GM18873 (cell line): ENCODE results near the gene TULP1.

Source experiments
- ATAC-seq: cut with Tn5 transposase; IDR thresholded peaks from one replicate; pipeline ENCODE4 v1.9.1; 2021; ENCODE audit warnings: mild to moderate bottlenecking, moderate library complexity, moderate number of reproducible peaks; ENCODE audit not compliant: unreplicated experiment, low FRiP score

TULP1 gene

DNA sequence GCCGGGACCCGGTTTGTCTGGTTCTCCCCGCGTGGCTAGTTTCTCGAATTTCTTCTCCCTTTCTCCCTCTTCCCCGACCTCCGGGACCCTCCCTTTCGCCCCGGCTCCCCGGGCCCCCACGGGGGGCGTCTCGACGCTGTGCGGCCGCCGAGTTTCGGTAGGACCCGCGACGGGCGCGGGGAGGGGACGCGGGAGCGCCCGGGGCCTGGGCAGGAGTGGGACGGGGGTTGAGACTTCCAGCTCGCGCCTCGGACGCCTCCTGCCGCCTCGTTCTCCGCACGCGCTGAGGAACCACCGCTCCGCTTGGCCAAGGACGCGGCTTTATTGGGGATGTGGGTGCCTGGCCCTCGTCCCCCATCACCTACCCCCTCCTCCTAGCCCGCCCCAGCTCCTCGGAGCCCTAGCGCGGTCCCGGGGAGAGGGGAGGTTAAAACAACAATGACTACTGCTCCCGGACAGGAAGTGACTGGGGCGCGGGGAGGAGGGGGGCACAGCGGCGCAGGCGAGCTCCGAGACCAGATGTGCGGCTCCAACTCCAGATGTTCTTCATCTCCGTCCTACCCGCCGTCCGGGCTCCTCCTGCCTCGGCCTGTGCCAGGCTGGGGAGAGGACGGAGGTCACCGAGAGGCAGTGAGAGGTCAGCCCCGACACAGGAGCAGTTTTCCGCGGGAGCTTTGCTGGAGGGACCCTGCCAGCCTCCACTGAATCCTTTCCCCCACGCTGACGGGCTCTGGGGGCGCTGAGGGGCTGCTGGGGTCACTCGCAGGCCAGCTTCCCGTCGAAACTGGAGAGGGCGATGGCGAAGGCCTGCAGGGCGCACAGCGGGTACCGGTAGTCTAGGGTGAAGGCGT lies 14.9 kb downstream of the TULP1 start:
- no peak for ATAC-seq

DNA sequence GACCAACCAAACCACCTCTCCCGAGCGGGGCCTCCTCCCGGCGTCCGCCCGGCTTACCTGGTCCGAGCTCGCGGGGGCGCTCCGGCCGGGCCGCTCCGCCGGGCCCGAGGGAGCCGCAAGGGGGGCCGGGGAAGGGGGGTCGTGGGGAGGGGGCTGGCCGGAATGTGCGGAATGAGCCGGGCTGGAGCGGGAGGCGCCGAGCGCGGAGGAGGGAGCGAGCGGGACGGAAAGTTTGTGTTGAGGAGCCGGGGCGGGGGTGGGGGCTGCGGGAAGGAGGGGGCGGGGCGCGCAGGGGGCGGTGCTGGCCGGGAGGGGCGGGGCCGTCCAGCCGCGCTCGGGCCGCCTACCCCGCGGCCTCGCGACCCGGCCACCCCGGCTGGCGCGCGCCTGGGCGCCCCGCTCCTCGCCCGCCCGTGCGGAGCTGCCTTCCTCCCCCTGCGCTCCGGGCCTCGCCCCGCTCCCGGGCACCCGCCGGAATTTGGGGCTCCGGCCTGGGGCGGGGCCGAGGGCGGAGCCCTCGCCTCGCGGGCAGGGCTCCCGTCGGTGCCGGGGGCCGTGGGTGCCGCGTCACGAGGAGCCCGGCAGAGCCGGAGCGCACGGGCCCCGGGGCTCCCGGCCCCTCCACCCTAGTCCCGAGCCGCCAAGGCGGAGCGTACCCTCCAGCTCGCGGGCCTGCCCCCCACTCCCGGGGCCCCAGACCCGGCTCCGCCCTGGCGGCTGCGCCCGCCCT lies 15.7 kb downstream of the TULP1 start, which contains the start of gene TEAD3:
Gene TEAD3 (minus strand): TSS at position 239 of the 730 bp plus-strand sequence.
- no peak for ATAC-seq

DNA sequence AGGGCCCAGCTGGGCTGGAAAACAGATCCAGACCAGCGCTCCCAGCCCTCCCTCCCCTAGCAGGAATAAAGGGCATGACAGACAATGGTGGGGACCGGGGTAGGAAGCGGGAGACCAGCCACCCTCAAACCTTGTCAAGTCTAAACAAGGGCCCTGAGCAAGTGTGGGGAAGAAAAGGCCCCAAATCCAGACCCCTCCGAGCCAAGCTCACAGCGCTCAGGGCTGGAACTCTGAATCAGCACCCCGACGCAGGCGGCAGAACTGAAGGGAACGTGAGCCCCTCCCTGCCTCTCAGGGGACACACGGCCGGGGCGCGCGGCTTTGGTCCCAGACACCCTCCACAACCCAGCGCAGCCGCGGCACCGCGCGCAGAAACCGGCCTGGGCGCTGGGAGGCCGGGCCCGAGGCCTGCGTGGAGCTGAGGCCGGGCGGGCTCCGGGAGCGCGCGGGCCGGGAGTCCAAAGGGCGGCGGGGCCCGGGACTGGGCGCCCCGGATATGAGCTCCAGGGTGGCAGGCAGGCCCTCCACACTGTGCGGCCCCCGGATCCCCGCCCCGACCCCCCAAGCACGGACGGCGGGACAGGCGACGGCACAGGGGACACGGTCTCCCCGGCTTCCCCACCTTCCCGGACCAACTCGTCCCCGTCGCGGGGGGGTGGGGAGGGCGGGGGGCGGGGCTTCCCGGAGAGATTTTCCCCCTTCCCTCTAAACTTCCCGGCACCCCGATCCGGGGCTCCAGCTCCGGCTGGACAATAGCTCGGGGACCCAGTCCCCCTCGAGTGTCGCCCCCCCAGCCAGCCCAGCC lies 16.5 kb downstream of the TULP1 start:
- ATAC-seq = no peak

DNA sequence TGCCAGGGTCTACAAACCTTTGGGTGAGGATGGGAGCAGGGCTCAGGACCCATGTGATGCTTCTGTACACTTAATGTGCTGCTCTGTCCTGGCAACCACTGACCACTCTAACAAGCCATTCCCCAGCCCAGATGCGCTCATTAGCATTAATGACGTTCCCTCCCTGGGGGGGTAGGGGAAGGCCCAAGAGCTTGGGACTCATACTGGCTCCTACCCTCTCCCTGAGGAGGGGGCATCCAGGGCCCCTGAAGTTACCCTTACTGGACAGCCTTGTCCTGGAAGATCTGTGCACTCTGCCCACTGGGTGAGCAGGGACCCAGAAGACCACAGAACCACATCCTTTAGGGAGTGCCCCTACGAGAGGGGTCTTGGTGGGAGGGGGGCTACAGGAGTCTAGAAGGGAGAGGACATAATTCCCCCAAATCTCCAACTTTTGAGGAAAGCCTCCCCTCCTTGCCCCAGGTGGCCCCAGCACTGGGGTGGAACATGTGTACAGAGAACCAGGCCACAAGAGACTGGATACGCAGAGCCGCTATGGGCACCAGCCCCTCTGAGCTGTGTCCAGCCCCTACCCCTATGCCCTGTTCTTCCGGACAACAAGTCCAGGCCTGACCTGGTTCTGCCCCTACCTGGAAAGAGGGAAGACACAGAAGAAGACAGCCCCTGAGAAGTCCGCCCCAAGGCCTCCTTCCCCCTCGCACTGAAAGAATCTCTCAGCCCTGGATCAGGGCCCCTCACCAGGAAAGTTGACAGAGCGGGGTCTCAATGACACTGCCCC lies 17.2 kb downstream of the TULP1 start:
- ATAC-seq = no peak

DNA sequence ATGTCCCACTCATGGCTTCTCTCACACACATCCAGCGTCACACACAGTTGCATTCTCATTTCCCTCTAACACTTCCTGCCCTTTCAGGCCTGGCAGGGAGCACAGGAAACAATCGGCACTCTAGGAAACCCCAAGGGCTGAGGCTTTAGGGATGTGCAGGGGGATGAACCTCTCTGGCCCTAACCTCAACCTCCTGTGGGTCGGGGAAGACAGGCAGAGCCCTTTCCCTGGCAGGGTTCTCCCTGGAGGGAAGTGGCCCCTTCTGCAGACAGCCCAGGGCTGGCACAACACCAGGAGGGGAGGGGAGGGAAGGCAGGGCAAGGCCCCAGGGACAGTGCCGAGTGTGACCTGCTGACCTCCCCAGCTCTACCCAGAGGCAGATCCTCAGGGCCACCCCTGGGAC lies 18.5 kb downstream of the TULP1 start:
- no peak for ATAC-seq

DNA sequence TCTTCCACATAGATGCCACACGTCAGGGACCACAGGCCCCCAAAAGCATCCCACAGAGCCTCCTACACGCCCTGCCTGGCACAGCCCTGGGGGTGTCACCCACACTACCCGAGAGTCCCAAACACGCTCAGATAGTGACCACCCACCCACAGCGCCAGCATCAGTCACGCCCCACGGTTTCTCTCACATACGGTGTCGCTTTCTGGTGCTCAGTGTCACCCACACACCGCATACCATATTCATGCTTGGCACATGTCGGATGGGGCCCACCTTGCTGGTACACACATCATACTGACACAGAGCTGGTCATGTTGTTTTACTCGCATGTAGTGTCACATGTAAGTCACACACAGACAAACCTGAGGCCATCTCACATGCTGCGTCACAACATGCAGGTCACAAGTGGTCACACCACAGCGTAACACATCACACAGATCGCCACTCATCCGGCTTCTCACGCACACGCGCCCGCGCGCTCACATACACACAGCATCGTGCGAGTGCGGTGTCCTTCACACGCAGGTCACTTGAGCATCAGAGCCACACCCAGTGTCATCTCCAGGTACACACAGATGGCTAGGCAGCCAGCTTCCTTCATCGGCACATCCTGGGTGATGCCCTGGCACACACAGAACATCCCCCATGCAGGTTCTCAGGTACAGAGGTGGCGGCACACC lies 19.3 kb downstream of the TULP1 start:
- ATAC-seq = no peak

DNA sequence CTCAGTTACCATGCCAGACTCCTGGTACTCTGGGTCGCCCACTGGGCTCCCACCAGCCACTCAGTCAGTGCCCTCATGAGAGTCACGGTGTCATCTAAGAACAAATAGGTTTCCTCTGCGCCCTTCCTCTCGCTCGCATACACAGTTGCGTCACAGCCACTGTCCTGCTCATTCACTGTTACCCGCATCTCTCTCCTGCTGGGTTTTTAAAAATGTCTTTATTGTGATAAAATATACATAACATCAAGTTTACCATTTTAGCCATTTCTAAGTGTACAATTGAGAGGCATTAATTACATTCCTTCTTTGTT lies 19.8 kb downstream of the TULP1 start:
- no peak for ATAC-seq

DNA sequence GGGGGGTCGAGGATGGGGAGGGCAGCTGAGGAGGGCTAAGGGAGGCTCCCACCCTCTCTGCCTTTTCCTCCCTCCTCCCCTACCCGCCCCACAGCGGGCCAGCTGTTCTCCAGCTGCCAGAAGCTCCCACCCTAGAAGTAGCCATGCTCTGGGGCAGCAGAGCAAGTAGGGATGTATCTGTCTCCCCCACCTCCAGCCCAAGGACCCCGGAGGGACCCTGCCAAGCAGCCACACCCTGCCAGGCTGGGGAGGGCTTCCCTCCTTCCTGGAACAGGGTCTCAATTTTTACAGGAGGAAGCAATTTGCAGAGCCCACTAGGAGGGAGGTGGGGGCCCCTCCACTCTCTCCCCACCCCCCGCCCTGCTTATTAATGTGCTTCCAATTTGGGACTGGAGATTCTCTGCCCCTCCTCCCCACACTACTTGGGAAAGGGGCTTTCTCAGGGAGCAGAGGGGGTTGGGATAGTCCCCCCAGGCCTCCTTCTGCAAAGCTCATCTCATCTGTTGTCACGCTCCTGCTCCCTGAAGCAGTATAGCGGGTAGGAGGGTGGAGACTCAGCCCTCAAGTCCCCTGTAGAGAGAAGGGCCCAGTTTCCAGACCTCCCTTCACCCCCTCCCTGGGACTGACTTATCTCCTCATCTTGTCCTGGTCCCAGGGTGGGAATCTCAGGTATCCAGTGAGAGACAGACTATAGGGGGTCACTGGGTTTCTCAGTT lies 20.3 kb downstream of the TULP1 start:
- no peak for ATAC-seq

DNA sequence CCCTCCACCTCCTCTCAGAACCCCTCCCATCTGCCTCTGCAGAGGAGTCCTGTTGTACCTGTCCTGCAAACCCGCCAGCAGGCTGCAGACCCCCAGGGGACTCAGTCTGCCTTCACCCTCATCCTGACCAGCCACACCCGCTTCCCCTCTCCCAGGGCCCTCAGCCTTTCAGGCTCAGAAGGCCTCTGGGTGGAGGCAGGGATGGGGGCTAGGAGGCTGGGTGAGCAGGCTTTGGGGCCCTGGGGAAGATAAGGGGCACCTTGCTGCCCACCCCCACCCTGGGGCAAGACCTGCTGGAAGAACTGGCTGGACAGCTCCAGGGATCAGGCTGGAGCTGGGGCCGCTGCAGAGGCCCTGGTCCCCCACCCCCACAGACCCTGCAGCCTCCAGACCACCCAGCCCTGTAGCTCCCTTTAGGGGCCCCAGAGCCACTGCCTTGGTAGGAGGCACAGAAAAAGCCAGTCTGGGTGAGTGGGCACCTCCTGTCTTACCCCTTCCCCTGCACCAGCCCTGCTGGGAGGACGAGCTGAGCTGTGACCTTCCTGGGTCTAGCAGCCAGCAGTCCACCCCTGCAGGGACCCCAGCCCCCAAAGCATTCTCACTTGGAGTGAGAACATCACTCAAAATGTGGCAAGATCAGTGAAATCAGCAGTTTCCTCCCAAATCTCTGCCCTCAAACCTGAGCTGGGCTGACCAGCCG lies 21.0 kb downstream of the TULP1 start:
- ATAC-seq = no peak

DNA sequence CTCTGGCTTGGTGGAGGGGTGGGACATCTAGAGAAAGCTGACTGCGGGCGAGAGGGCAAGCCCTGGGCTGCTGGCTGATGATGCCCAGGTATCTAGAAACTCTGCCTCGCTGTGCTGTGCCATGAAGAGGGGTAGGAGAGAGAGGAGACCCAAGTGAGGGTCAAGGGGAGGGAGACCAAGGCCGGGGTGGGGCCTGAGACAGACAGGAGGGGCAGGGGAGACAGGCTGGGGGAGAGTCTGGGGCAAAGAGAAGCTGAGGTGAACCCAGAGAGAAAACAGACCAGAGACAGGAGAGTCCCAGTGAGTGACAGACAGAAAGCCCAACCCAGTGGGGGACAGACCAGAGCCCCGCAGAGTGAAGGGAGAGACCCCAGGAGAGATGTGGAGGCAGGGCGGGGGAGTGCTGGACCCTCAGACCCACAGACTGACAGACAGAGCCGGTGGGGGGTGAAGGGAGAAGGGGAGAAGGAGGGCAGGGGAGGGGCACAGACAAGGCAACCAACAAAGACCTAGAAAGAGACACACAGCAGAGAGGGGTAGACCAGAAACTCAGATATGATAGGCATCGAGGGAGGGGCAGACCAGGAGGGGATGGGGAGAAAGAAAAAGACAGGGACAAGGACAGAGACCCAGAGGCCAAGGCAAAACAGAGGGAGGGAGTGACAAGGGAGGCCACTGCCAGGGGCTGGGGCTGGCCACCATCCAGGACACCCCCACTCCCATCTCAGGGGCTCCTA lies 21.7 kb downstream of the TULP1 start:
- ATAC-seq = no peak

DNA sequence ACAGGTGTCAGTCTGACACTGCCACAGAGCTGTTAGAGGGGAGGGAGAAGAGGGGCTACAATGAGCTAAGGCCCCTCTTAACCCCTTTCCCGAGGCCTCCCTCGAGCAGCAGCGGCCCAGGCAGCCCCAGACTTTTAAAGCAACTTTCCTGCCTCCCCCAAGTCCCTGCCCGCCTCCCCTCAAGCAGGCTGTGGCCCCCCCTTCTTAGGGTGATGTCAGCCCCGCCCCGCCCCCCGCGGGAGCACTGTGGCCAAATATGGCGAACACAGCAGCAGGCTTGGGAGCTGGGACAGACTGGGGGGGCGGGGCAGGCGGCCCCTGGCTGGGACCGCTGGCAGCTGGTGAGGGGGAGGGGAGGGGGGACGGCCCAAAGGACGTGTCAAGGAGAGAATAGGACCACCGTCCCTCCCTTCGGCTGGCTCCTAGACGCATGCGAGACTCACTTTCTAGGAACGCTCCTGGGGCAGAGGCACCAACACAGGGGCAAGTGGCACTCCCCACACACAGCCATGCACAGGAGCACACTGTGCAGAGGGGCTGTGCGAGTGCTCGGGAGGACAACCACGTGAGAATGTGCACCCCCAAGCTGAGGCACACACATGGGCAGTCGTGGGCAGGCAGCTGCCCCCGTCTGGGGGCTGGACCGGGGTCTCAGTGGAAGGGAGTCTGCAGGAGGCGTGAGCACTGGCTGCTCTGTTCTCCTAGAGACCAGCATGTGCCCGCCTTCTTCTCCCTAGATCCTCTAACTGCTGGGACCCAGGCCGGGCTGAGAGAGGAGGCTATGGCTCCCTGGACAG lies 22.5 kb downstream of the TULP1 start:
- no peak for ATAC-seq

DNA sequence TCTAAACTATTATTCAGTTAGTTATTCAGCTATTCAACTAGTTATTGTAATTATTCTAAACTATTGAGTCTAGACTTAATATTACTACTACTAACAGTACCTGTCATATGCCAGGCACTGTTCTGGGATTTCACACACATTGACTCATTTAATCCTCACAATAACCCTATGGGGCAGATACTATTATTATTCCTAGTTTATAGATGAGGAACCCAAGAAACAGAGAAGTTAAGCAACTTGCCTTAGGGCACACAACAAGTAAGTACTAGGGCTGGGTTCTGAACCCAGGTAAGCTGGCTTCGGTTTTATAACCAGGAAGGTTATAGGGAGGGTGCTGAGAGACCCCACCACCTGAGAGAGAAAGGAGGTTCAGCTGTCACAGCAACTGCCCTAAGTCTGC lies 23.6 kb downstream of the TULP1 start:
- no peak for ATAC-seq

DNA sequence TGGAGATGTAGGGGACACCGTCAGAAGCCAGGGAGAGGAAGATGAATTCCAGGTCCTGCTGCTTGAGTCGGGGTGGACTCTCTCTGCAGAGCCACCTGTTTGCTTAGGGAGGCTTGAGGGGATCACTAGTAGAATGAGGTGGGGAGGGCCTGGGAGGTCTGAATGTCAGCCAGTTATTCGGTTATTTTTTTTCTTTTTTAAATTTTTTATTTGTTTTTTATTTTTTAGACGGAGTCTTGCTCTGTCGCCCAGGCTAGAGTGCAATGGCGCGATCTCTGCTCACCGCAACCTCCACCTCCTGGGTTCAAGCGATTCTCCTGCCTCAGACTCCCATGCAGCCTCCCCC lies 24.2 kb downstream of the TULP1 start:
- ATAC-seq = no peak

DNA sequence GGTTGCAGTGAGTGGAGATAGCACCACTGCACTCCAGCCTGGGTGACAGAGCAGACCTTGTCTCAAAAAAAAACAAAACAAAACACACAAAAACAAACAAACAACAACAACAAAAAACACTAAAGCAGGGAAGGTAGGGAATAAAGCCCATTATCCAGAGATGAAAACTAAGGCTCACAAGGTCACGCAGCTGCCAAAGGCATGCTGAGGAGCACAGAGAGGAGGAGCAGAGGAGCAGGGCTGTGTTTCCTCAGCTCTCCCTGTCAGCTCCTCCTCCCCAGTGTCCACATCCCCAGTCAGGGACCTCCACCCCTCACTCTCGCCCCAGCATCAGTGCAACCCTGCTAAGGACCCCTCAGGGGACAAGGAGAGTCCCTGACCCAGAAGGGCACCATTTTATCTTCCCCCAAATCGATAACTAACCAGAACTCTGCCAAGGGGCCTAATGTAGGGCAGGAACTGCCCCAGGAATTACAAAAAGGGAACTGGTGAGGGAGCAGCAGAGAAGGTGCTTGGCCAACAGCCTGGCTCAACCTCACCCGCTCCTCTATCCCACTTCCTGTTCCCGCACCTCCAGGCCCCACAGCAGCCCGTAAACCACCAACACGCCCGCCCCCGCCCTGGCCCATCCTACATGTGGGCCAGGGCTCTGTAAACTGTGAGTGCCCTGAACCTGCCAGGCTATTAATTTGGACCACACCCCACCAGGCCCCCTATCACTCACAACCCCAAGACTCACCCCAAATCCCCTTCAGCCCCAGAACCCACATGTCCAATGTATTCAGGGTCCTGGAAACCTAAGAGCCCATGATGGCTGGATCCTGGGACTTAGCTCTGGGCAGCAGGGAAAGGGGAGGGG lies 24.8 kb downstream of the TULP1 start:
- no peak for ATAC-seq

DNA sequence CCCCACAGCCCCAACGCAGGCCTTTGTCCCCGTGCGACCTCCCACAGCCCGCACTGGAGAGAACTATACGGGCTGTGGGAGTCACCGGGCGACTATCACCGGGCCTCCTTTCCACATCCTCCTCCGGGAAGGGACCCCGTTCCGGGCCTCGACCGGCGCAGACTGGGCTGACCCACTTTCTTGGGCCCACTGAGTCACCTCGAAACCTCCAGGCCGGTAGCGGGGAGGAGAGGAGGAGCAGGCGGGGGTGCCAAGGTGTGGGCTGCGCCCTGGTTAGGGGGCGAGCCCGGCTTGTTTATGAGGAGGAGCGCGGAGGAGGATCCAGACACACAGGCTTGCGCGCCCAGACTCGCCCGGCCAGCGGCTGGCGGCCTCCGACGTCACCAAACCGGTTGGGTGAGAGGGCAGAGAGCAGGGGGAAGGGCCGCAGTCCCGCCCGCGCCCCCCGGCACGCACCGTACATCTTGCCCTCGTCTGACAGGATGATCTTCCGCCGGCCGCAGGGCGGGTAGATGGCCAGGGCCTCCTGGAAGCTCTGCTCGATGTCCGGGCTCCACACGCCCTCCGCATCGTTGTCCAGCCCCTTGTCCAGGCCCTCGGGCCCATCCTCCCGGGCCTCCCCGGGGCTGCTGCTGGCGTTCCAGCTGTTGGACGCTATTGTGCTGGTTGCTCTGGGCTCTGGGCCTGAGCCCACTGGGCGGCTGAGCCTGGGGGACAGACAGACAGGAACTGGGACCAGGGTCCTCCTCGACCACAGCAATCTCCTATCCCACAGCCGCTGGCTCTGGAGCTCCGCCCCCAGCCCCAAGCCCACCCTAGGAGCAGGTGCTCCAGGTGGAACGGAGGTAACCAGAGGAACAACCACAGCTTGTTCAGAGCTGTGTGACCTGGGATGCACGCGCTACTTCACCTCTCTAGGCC lies 26.4 kb downstream of the TULP1 start:
- ATAC-seq = no peak
